GM11168 (cell line): ENCODE measurements around the gene C1orf94.

Experiments used
- in situ Hi-C: fragments of 300-500 bp; cut with MboI; formaldehyde crosslinking; loops from one replicate; pipeline ENCODE4 v1.12.0; 2022; ENCODE audit warnings: low sequenced_read_pairs; ENCODE audit not compliant: unreplicated experiment

C1orf94 gene

GRCh38 chr1:34176830-34177603, at the start of gene C1orf94:
TSS of gene C1orf94 (plus strand) at chr1:34176907. CDS start at chr1:34177790, 883 bp downstream.
- in situ Hi-C loops: no loop called here

DNA sequence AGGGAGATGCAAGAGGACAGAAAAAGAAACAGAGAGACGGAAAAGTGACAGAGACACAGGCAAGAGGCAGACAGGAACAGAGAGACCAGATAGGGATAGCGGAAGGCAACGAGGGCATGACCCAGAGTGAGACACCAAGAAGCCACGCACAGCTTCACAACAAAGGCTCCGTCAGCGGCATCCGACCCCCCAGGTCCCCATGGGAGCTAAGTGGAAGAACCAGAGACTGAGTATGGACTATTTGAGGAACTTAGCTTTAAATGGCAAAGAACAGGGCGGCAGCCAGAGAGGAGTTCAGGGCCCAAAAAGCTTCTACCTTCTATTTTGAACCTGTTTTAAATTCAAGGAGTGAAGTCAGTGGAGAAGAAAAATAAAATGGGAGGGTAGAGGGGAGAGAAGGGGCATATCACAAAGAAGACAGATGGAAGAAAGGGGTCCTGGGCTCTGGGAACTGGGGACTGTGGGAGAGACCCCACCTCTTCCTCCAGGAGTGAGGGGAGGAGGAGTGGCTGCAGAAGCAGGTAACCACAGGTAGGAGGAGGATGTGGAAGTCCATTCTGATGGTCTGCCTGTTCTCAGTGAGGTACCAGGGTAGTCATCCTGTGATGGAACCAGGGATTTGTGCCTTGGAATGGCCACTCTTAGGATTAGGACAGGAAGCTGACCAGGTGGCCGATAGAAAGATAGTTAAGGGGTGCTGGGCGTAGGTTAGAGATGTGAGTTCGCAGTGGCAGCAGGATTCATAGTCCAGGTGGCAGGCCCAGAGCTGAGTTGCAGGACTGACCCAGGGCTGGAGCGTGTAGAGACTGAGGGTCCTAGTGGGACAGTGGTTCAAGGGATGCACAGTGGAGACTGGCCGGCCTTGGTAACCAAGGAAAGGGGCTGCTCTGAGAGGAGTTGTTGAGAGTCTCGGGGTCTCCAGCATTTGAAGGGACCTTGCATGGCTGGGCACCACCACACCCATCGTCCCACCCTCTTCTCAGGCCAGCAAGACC, 49.4 kb upstream of the C1orf94 start:
- in situ Hi-C loops: no loop called here

- in situ Hi-C loops: no loop called here
Observed at GRCh38 chr1:34128186-34128889, 48.4 kb upstream of the C1orf94 start.

DNA sequence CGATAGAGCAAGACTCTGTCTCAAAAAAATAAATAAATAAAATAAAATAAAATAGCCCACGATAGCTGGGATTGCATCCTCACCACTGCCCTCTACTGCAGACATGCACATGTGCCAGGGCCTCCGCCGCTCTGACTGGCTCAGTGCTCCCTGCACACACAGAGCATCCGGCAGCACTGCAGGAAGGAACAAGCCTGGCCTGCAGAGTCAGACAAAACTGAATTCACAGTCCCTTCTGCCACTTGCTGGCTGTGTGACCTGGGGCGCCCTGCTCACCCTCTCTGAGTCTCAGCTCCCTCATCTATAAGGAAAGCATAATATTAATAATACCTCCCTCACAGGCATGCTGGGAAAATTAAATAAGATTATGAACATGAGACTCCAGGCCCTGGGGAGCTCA, 47.1 kb upstream of the C1orf94 start:
- in situ Hi-C loops: no loop called here

DNA sequence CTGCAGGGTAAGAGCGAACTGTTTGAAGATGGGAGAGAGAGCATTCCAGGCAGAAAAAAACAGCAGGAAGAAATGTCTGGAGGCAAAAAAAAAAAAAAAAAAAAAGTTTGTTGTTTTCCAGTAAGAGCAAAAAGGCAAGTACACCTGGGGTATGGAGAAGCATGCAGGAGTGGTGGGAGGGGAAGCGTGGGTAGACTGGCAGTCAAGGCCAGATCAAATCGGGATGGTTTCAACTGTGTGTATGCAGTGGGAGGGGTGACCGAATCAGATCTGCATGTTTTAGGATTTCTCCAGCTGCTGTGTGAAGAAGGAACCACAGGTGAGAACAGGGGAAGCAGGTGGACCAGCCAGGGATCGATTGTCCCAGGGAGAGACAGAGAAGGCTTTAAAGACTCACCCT, 46.4 kb upstream of the C1orf94 start:
- in situ Hi-C loops: no loop called here

- in situ Hi-C loops: no loop called here
Observed at GRCh38 chr1:34131396-34132160, 45.1 kb upstream of the C1orf94 start.

DNA sequence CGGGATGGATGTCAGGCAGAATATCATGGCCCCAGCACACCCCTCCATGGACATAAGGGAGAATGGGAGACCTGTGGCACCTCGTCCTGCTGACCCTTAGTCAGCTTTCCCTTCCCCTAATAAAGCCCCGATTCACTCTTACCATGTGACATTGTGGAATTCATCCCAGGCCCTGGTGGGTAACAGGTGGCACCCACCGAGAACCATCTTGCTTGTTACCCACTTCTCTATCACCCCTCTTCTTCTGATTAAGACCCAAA, 44.6 kb upstream of the C1orf94 start:
- in situ Hi-C loops: no loop called here

DNA sequence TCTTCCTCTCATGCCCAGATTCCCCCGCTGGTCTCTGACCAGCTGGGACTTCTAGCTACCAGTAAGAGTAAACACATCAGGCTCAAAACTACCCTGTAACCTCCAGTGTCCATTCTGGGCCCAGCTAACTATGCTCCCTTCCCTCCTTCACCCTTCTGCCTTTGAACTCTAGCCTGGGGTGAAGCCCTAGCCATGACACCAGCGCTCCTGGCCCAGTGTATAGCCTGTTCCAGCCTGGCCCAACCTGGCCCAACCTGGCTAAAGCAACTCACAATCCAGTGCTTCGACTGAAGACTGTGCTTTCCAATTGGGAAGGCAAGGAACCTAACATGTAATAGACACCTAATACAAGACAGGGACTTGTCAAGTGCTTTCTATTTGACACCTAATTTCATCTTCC, 39.3 kb upstream of the C1orf94 start:
- in situ Hi-C loops: no loop called here

- in situ Hi-C loops: no loop called here
Observed at GRCh38 chr1:34140011-34140676, 36.6 kb upstream of the C1orf94 start.

GRCh38 chr1:34143975-34144374, 32.7 kb upstream of the C1orf94 start:
- in situ Hi-C loops: no loop called here

DNA sequence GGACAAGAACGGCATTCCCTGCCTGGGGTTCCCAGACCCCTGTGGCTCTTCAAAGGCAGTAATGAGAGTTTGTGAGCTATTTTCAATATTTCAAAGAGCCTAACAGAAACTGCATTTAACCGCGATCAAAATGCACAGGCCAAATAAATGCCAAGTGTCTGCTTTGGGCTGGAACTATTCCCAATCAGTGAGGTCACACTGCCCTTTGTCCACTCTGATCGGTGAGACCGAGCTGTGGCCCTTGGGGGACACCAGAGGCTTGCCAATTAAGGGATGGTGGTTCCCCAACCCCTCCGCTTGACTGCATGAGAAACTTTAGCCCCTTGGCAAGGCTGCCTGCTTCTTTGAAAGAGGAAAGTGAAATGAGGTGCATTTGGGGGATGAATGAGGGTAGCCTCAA, 31.9 kb upstream of the C1orf94 start:
- in situ Hi-C loops: no loop called here

DNA sequence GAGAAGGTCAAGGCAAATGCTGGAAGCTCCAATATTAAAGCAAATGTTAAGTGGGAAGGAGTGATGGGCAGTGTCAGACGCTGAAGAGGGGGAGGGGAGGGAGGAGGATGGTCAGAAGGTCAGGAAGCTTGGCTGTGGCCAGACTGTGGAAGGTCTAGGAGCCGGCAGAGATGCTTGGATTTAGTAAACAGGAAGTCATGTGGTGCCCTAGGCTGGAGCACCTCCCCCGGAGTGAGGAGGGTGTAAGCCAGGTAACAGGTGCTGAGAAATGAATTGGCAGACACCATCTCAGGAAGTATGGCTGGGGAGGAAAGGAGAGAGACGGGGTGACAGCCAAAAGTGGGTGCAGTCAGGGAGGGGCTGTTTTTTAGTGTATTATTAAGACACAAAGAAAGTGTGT, 29.4 kb upstream of the C1orf94 start:
- in situ Hi-C loops: no loop called here

GRCh38 chr1:34149501-34149900, 27.2 kb upstream of the C1orf94 start:
- in situ Hi-C loops: no loop called here

DNA sequence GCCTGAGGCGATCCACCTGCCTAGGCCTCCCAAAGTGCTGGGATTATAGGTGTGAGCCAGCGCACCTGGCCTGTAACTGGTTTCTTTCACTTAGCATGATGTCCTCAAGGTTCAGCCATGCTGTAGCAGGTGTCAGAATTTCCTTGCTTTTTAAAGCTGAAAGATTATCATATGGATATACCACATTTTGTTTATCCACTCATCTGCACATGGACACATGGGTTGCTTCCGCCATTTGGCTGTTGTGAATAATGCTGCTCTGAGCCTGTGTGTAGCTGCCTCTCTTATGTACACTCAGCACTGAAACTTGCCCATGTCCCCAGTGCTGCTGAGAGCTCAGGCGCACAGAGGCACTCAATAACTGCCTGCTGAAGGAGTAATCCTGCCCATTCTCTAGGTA, 23.5 kb upstream of the C1orf94 start:
- in situ Hi-C loops: no loop called here

DNA sequence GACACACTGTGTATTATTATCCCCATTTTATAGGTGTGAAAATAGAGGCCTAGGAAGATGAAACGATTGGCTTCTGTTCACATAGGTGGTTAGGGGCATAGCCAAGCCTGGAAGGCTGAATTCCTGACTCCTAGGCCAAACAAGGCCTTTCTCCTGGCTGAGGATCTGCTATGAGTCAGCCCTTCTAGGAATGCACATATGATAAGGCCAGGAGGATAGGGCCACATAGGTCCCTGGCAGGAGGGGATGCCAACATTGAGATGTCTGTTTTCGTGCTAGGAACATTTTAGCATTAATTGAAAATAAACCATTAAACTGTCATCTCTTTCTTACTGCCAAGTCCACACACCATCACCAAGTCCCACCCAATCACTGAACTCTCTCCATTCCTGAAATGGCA, 20.8 kb upstream of the C1orf94 start:
- in situ Hi-C loops: no loop called here

- in situ Hi-C loops: no loop called here
Observed at GRCh38 chr1:34156739-34157138, 20.0 kb upstream of the C1orf94 start.

GRCh38 chr1:34162852-34163766, 13.6 kb upstream of the C1orf94 start:
- in situ Hi-C loops: no loop called here

DNA sequence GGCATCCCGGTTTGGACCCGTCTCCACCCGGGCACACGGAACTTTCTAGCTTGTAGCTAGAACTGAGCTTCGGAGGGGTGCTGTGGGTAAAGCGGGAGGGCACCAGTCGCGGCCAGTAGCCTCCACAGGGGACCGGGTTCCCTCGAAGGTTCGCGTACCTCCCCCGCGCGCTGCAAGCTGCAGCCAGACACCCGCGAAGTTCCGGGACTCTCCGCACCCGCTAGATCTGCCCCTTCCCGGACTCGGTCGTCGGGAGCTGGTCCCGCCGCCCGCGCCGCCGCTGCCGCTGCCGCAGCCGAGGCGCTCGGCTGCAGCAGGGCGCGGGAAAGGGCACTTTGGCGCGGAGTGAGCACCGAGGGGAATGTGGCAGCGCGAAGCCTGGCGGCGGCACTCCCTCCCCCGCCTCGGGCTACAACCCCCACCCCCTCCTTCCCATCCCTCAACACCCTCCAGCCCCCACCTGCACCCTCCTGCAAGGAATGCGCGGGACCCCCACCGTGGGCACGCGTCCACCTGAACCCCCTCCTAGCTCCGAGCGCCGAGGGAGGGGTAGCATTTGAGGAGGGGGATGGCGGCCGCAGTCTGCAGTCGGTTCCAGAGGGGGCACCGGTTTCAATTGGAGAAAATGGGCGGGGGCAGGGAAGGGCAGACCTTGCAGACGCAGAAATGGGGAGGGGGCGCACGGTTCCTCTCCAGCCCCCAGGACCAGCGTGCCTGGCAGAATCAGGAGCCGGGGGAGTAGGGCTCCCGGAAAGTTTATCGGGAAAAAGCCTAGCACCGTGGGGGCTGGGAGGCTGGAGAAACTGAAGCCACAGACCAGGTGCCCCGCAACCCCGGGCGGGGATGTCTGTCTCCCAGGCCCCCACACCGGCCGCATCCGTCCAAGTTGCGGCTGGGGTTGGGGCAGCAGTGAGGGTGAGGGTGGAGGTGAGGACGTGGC, 12.6 kb upstream of the C1orf94 start:
- in situ Hi-C loops: no loop called here
